Parathyroid adenoma (tissue), 2 donors: Measurements from ENCODE around the gene ADCY2.

ENCODE experiments used
- H2AFZ ChIP-seq: fragments of 300-600 bp; sonication (generic); one replicate; pipeline ENCODE4 v1.7.0; 2017; ENCODE audit warnings: antibody characterized with exemption, mild to moderate bottlenecking
- H3K27ac ChIP-seq: fragments of 300-600 bp; sonication (generic); one replicate; pipeline ENCODE4 v1.7.0; 2017
- H3K27me3 ChIP-seq: fragments of 300-600 bp; sonication (generic); one replicate; pipeline ENCODE4 v1.7.0; 2017; ENCODE audit warnings: low read length; ENCODE audit not compliant: control insufficient read depth, insufficient read depth
- H3K36me3 ChIP-seq: fragments of 300-600 bp; sonication (generic); one replicate; pipeline ENCODE4 v1.7.0; 2017; ENCODE audit warnings: low read length; ENCODE audit not compliant: control insufficient read depth, insufficient read depth
- H3K4me1 ChIP-seq: fragments of 300-600 bp; sonication (generic); one replicate; pipeline ENCODE4 v1.7.0; 2017; ENCODE audit warnings: control low read depth
- H3K4me2 ChIP-seq: fragments of 300-600 bp; sonication (generic); one replicate; pipeline ENCODE4 v1.7.0; 2017; ENCODE audit warnings: low read length
- H3K4me3 ChIP-seq: fragments of 300-600 bp; sonication (generic); one replicate; pipeline ENCODE4 v1.7.0; 2017; ENCODE audit warnings: low read depth, low read length
- H3K79me2 ChIP-seq: fragments of 300-600 bp; sonication (generic); one replicate; pipeline ENCODE4 v1.7.0; 2017; ENCODE audit warnings: control low read depth
- H3K9ac ChIP-seq: fragments of 300-600 bp; sonication (generic); one replicate; pipeline ENCODE4 v1.7.0; 2017; ENCODE audit warnings: mild to moderate bottlenecking
- H3K9me3 ChIP-seq: fragments of 300-600 bp; sonication (generic); one replicate; pipeline ENCODE4 v1.7.0; 2017; ENCODE audit warnings: low read length; ENCODE audit not compliant: control insufficient read depth
- TF ChIP-seq, protein P1 (sequence below): fragments of 300-600 bp; sonication (generic); IDR thresholded peaks from one replicate; pipeline ENCODE4 v1.7.0; 2017; ENCODE audit warnings: antibody characterized with exemption, mild to moderate bottlenecking
- donor health status: primary hyperparathyroidism.

The ADCY2 gene

DNA sequence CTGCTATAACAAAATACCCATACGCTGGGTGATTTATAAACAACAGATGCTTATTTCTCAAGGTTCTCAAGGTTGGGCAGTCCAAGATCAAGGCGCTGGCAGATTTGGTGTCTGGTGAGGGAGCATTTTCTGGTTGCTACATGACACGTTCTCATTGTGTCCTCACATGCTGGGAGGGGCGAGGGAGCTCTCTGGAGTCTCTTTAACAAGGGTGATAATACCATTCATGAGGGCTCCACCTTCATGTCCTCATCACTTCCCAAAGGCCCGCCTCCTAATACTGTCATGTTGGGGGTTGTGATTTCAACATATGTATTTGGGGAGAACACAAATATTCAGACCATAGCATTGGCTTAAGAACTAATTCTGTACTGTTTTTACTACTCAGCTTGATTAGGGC is 450.4 kb downstream of the ADCY2 start:
- no peak overlapping the region for H3K4me3 ChIP-seq
- no peaks in the 10 kb centered on the region for H3K27me3 ChIP-seq
- no peak overlapping the region for H2AFZ ChIP-seq
- TF ChIP-seq, protein P1, sequence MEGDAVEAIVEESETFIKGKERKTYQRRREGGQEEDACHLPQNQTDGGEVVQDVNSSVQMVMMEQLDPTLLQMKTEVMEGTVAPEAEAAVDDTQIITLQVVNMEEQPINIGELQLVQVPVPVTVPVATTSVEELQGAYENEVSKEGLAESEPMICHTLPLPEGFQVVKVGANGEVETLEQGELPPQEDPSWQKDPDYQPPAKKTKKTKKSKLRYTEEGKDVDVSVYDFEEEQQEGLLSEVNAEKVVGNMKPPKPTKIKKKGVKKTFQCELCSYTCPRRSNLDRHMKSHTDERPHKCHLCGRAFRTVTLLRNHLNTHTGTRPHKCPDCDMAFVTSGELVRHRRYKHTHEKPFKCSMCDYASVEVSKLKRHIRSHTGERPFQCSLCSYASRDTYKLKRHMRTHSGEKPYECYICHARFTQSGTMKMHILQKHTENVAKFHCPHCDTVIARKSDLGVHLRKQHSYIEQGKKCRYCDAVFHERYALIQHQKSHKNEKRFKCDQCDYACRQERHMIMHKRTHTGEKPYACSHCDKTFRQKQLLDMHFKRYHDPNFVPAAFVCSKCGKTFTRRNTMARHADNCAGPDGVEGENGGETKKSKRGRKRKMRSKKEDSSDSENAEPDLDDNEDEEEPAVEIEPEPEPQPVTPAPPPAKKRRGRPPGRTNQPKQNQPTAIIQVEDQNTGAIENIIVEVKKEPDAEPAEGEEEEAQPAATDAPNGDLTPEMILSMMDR, result no peak
- no peak overlapping the region for H3K27ac ChIP-seq
- H3K9ac ChIP-seq, result no peak overlapping the region
- H3K4me1 ChIP-seq, result peaks cover 5% of the 10 kb centered on the region
- no peaks in the 10 kb centered on the region for H3K79me2 ChIP-seq
- H3K4me2 ChIP-seq, result no peak overlapping the region
- no peaks in the 10 kb centered on the region for H3K36me3 ChIP-seq
- no peaks in the 10 kb centered on the region for H3K9me3 ChIP-seq

DNA sequence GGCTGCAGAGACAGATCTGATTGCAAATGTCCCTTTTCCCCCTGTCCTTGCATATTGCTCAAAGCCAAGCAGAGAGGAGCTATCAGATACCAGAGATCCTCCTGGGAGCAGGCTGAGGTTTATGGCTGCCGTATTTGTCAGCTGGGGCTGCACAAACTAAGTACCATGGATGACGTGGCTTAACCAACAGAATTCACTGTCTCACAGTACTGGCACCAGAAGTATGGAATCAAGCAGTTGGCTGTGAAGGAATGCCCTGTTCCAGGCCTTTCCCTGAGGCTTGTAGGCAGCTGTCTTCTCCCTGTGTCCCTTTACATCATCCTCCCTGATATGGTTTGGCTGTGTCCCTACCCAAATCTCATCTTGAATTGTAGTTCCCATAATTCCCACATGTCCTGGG is 452.4 kb downstream of the ADCY2 start:
- Histone ChIP-seq H3K4me2 (no peak overlapping the region), H2AFZ (no peak overlapping the region), H3K79me2 (no peaks in the 10 kb centered on the region), H3K36me3 (no peaks in the 10 kb centered on the region), H3K4me1 (peaks cover 11% of the 10 kb centered on the region), H3K27ac (no peak overlapping the region), H3K9me3 (no peaks in the 10 kb centered on the region), H3K4me3 (no peak overlapping the region), H3K9ac (no peak overlapping the region), H3K27me3 (no peaks in the 10 kb centered on the region)
- TF ChIP-seq, protein P1, result no peak

DNA sequence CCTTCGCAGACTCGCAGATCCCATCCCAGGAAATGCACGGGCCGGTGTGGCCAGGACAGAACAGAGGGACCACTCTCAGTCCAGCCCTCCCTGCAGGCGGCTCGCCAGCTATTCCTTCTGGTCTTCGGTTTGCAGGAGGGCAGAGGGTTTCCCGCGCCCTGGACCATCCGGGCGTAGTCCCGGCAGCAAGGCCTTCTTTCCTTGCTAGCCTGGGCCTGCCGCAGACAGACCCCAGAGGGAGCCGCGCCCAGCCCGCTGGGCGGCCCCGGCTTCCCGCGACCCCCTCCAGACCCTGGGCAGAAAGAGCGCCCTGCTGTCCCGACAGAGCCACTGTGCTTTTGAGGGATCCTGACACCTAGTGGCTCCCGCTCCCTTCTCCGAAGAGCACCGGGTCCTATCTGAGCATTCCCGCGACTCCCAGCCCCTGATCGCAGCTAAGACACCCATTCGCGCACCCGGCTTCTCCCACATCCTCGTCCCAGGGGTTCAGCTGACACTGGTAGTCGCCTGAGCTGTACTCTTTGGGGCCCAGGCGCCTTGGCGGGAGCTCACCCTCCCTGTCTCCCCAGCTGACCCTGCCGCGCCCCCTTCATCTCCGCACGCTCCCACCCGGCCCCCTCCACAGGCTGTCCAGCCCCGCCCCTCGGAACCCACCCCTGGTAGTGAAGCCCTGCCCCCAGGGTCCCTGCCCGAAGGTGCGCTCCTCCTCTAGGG is 453.9 kb downstream of the ADCY2 start:
- H3K36me3 ChIP-seq, result no peaks in the 10 kb centered on the region
- H3K79me2 ChIP-seq, result no peaks in the 10 kb centered on the region
- TF ChIP-seq, protein P1, result peak; percentile 39
- H3K4me3 ChIP-seq, result peak overlapping the region; percentile 46
- peak overlapping the region; percentile 63 for H3K4me2 ChIP-seq
- H3K9ac ChIP-seq, result no peak overlapping the region
- H3K27ac ChIP-seq, result peak overlapping the region; percentile 80
- peaks cover 16% of the 10 kb centered on the region for H3K4me1 ChIP-seq
- peak overlapping the region; percentile 85 for H2AFZ ChIP-seq
- H3K9me3 ChIP-seq, result no peaks in the 10 kb centered on the region
- no peaks in the 10 kb centered on the region for H3K27me3 ChIP-seq

DNA sequence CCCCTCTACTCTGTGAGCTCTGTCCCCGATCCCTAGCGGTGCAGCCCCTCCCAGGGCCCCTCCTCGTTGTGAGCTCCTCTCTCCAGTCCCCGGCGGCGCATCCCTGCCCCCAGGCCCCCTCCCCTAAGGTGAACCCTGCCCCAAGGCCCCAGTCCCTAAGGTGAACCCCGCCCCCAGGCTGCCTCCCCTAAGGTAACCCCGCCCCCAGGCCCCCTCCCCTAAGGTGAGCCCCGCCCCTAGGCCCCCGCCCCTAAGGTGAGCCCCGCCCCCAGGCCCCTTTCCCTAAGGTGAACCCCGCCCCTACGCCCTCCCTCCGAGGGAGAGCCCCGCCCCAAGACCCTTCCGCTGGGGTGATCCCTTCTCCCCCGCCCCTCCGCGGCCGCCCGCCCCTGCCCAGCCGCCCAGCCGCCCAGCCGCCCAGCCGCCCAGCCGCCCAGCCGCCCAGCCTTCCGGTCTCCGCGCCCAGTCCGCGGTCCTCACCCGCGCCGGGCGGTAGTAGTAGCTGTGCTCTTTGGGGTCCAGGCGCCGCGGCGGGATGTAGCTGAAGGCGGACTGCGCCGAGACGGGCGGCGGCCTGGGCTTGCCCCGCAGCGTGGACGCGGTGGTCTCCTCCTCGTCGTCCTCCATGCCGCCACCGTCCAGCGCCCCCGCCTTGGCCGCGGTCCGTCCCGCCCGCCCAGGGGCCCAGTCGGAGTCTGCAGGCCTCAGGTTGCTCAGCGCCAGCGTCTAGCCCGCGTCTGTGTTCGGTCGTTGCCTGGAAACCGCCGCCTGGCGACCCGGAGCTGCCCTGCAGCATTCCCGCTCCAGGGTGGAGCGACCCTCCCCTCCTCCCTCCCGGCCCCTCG is 454.7 kb downstream of the ADCY2 start, which contains the start of gene CFAP90:
TSS of gene CFAP90 (minus strand) at position 739 of the 845 bp plus-strand sequence. CDS start at position 627, 112 bp downstream.
- Histone ChIP-seq H3K79me2 (no peaks in the 10 kb centered on the region), H3K9ac (peak within 1 kb of the TSS; percentile 63), H3K4me3 (peak within 1 kb of the TSS; percentile 73), H3K27ac (peak within 1 kb of the TSS; percentile 90), H3K9me3 (no peaks in the 10 kb centered on the region), H3K4me1 (peaks cover 16% of the 10 kb centered on the region), H3K4me2 (peak within 1 kb of the TSS; percentile 86), H3K36me3 (no peaks in the 10 kb centered on the region), H2AFZ (peak within 1 kb of the TSS; percentile 90), H3K27me3 (no peaks in the 10 kb centered on the region)
- TF ChIP-seq, protein P1, result peak; percentile 53
